Ishikawa (cell line): ENCODE measurements around the gene GAB2.

Source experiments
- FOXM1 ChIP-seq: IDR thresholded peaks from 2 replicates; pipeline ENCODE4 v1.6.1; 2012; ENCODE audit warnings: low read depth, borderline replicate concordance
- YY1 ChIP-seq: IDR thresholded peaks from 2 replicates; pipeline ENCODE4 v1.6.1; 2012; ENCODE audit warnings: low read depth

- TF ChIP-seq YY1: no peak
- TF ChIP-seq FOXM1: no peak
Measured at GRCh38 chr11:78346799-78347198, 70.8 kb downstream of the GAB2 start.
